ENCODE measurements around the gene TIMM8A. TPM values are rescaled to one million over a fixed set of nuclear protein-coding genes. Genes with fewer than 3 reads are reported as not detected.

The TIMM8A gene
- total RNA-seq, 1 experiment from 2014 or later = 24.9 TPM

- TF ChIP-seq CTCF (IDR thresholded peaks at IDR 0.05 in 2 of 3, conservative IDR thresholded peaks at IDR 0.05 in 1 of 3; ENCODE audit: borderline replicate concordance in 1 of 3, insufficient read depth in 1 of 3, low read depth in 2 of 3, low read length in 2 of 3) = no peak
- TF ChIP-seq POLR2A (IDR thresholded peaks at IDR 0.05; ENCODE audit: borderline replicate concordance, extremely low read depth, insufficient read depth, insufficient read length) = no peak
- no peak for TF ChIP-seq EZH2phosphoT487 (IDR thresholded peaks at IDR 0.05; ENCODE audit: borderline replicate concordance)
- no peak for TF ChIP-seq YY1 (IDR thresholded peaks at IDR 0.05; ENCODE audit: extremely low read depth, insufficient replicate concordance, low read depth, low read length)
- TF ChIP-seq RAD21 (IDR thresholded peaks at IDR 0.05; ENCODE audit: low read depth) = no peak
- no peak for TF ChIP-seq MAX (IDR thresholded peaks at IDR 0.05)
- no peak for TF ChIP-seq ZFX (IDR thresholded peaks at IDR 0.05)
- TF ChIP-seq JUND (IDR thresholded peaks at IDR 0.05) = no peak
- no peak for TF ChIP-seq SP1 (IDR thresholded peaks at IDR 0.05; ENCODE audit: low read depth)
- no peak for TF ChIP-seq SRF (IDR thresholded peaks at IDR 0.05; ENCODE audit: low read depth)
Measured at GRCh38 chrX:101370888-101371504, 22.5 kb upstream of the TIMM8A start (continued).

- ATAC-seq (no peak), DNase-seq (ENCODE audit: low read depth, low spot score) (no peak)
- Histone ChIP-seq H3K4me2 (ENCODE audit: low read length) (no peak overlapping the region), H4K20me1 (ENCODE audit: insufficient read depth) (no peaks in the 10 kb centered on the region), H3K4me3 (replicated peaks in 1 of 2; ENCODE audit: low read depth in 1 of 2, low read length in 2 of 2) (no peak overlapping the region), H3K4me1 (ENCODE audit: control insufficient read depth in 1 of 2, insufficient read depth in 2 of 2, low read length in 2 of 2) (no peaks in the 10 kb centered on the region), H3K9me2 (ENCODE audit: insufficient read depth) (no peaks in the 10 kb centered on the region), H3K27me3 (ENCODE audit: insufficient read depth, low read length) (no peaks in the 10 kb centered on the region), H3K9ac (ENCODE audit: low read length) (no peak overlapping the region), H3K9me3 (ENCODE audit: control insufficient read depth in 1 of 2, insufficient read depth in 1 of 2, low read depth in 1 of 2, low read length in 2 of 2) (no peaks in the 10 kb centered on the region), H3K27ac (ENCODE audit: low read depth, low read length) (no peak overlapping the region), H2AFZ (ENCODE audit: low read depth, low read length, poor library complexity, severe bottlenecking) (no peak overlapping the region), H3K79me2 (ENCODE audit: insufficient read depth, low read length) (no peaks in the 10 kb centered on the region), H3K36me3 (ENCODE audit: control insufficient read depth in 1 of 2, insufficient read depth in 2 of 2, low read length in 2 of 2) (no peaks in the 10 kb centered on the region)
- no TSS peak for BruUV-seq (replicated peaks)
- ChIA-PET POLR2A (no interaction called here), CTCF (no interaction called here), RAD21 (ENCODE audit: low non-redundant PET in 1 of 2, low total read pairs in 2 of 2, uncharacterized antibody in 2 of 2, unreplicated experiment in 2 of 2) (no interaction called here)
- intact Hi-C loops (cut with micrococcal nuclease) = no loop called here
- TF ChIP-seq ELF1 (IDR thresholded peaks at IDR 0.05; ENCODE audit: borderline replicate concordance, low read depth) (no peak), JUND (IDR thresholded peaks at IDR 0.05) (no peak), FOSL1 (IDR thresholded peaks at IDR 0.05; ENCODE audit: low read depth) (no peak), SIN3A (IDR thresholded peaks at IDR 0.05; ENCODE audit: low read depth) (no peak), EZH2 (IDR thresholded peaks at IDR 0.05) (no peak), RAD21 (IDR thresholded peaks at IDR 0.05; ENCODE audit: low read depth) (no peak), POLR2A (IDR thresholded peaks at IDR 0.05; ENCODE audit: borderline replicate concordance, extremely low read depth, insufficient read depth, insufficient read length) (no peak), TCF7L2 (IDR thresholded peaks at IDR 0.05; ENCODE audit: borderline replicate concordance, extremely low read depth, insufficient read depth, insufficient read length) (no peak), ZBTB33 (IDR thresholded peaks at IDR 0.05; ENCODE audit: extremely low read depth, insufficient replicate concordance, low read length) (no peak), ZNF274 (IDR thresholded peaks at IDR 0.05; ENCODE audit: low read depth, low read length) (no peak), ATF3 (IDR thresholded peaks at IDR 0.05) (no peak), EZH2phosphoT487 (IDR thresholded peaks at IDR 0.05; ENCODE audit: borderline replicate concordance) (no peak), SRF (IDR thresholded peaks at IDR 0.05; ENCODE audit: low read depth) (no peak), YY1 (IDR thresholded peaks at IDR 0.05; ENCODE audit: extremely low read depth, insufficient replicate concordance, low read depth, low read length) (no peak), POLR2AphosphoS5 (IDR thresholded peaks at IDR 0.05; ENCODE audit: low read depth, low read length) (no peak)
Measured at GRCh38 chrX:101369687-101370086, 21.1 kb upstream of the TIMM8A start.

Data from HCT116 (cell line).